ENCODE measurements around the gene VPS16. TPM values are rescaled to one million over a fixed set of nuclear protein-coding genes. Genes with fewer than 3 reads are reported as not detected.

Gene VPS16
- 10 to 100 TPM; 41.5 to 43.0 (median 42.5) TPM for polyA plus RNA-seq (ENCODE audit: insufficient read length in 3 of 3)
- long read RNA-seq, donor 1, transcript VPS16-202 (24 exons, 2,750 nt), result major isoform, 7 of 8 reads
- long read RNA-seq, donor 1, partial matches to known transcripts, result 0 of 8 reads
- long read RNA-seq, donor 1, other reads (novel, unspliced or antisense), result 0 of 8 reads
- long read RNA-seq, donor 2, partial matches to known transcripts, result 5 of 9 reads
- long read RNA-seq, donor 2, other reads (novel, unspliced or antisense), result 0 of 9 reads
- long read RNA-seq, donor 3, partial matches to known transcripts, result 0 of 7 reads
- long read RNA-seq, donor 3, other reads (novel, unspliced or antisense), result 0 of 7 reads
- long read RNA-seq, donor 4, transcript VPS16-202 (24 exons, 2,750 nt), result major isoform, 6 of 17 reads
- long read RNA-seq, donor 4, partial matches to known transcripts, result 11 of 17 reads
- long read RNA-seq, donor 4, other reads (novel, unspliced or antisense), result 0 of 17 reads
- long read RNA-seq, donor 5, partial matches to known transcripts, result 0 of 5 reads
- long read RNA-seq, donor 5, other reads (novel, unspliced or antisense), result 0 of 5 reads
- long read RNA-seq, donor 6, transcript VPS16-202 (24 exons, 2,750 nt), result major isoform, 6 of 6 reads
- long read RNA-seq, donor 6, partial matches to known transcripts, result 0 of 6 reads
- long read RNA-seq, donor 6, other reads (novel, unspliced or antisense), result 0 of 6 reads
- long read RNA-seq, donor 7, transcript VPS16-202 (24 exons, 2,750 nt), result major isoform, 8 of 9 reads
- long read RNA-seq, donor 7, partial matches to known transcripts, result 0 of 9 reads
- long read RNA-seq, donor 7, other reads (novel, unspliced or antisense), result 0 of 9 reads
- long read RNA-seq, donor 8, partial matches to known transcripts, result 0 of 1 reads
- long read RNA-seq, donor 8, other reads (novel, unspliced or antisense), result 0 of 1 reads
- long read RNA-seq, donor 9, transcript VPS16-202 (24 exons, 2,750 nt), result major isoform, 8 of 15 reads
- long read RNA-seq, donor 9, partial matches to known transcripts, result 7 of 15 reads
- long read RNA-seq, donor 9, other reads (novel, unspliced or antisense), result 0 of 15 reads
- long read RNA-seq, donor 10, partial matches to known transcripts, result 0 of 5 reads
- long read RNA-seq, donor 10, other reads (novel, unspliced or antisense), result 0 of 5 reads
- long read RNA-seq, donor 11, partial matches to known transcripts, result 0 of 4 reads
- long read RNA-seq, donor 11, other reads (novel, unspliced or antisense), result 0 of 4 reads
- long read RNA-seq, donor 12, transcript VPS16-202 (24 exons, 2,750 nt), result major isoform, 8 of 15 reads
- long read RNA-seq, donor 12, partial matches to known transcripts, result 7 of 15 reads
- long read RNA-seq, donor 12, other reads (novel, unspliced or antisense), result 0 of 15 reads
- long read RNA-seq, donor 13, partial matches to known transcripts, result 0 of 3 reads
- long read RNA-seq, donor 13, other reads (novel, unspliced or antisense), result 0 of 3 reads
- long read RNA-seq, donor 14, transcript VPS16-202 (24 exons, 2,750 nt), result major isoform, 9 of 13 reads
- long read RNA-seq, donor 14, partial matches to known transcripts, result 0 of 13 reads
- long read RNA-seq, donor 14, other reads (novel, unspliced or antisense), result 0 of 13 reads
- long read RNA-seq, donor 15, partial matches to known transcripts, result 9 of 12 reads
- long read RNA-seq, donor 15, other reads (novel, unspliced or antisense), result 0 of 12 reads
- long read RNA-seq, donor 16, transcript VPS16-202 (24 exons, 2,750 nt), result major isoform, 5 of 11 reads
- long read RNA-seq, donor 16, partial matches to known transcripts, result 6 of 11 reads
- long read RNA-seq, donor 16, other reads (novel, unspliced or antisense), result 0 of 11 reads

GRCh38 chr20:2840138-2840966 lies at the start of gene VPS16, which contains the start of gene PCED1A:
Gene VPS16 (plus strand): TSS chr20:2840745. CDS start chr20:2840775, 30 bp downstream.
Gene PCED1A (minus strand): TSS chr20:2840655. CDS start chr20:2839912, 743 bp downstream.
- peak; percentile 88 for DNase-seq

- DNase-seq, result no peak
These were observed 47.1 kb upstream of the VPS16 start for GRCh38 chr20:2793471-2793870.

- DNase-seq, result no peak
These were observed 46.3 kb upstream of the VPS16 start for GRCh38 chr20:2794202-2794748.

DNA sequence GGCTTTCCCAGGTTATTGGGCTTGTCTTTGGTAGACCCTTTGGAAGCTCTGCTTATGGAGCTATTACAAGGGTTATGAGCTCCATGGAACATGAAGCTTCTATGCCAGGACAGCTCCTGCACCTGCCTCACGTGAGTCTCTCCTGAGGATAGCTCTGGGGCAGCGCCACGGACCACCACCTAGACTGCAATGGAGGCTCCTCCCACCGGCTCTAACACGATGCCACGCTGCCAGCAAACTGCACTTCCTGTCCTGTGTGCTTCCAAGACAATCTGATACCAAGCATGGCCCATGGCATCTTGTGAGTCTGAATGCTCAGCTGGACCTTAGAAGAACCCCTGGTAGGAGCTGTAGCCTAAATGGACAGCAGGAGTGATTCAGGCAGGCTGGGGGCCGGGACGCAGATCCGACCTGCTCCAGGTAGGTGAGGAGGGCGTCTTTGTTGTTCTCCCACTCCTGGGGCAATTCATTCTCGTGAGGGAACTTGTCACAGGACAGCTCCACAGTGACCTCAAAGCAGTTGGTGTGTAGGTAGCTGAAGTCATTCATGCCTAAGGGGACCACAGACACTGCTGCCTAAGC lies 45.6 kb upstream of the VPS16 start:
- no peak for DNase-seq

DNA sequence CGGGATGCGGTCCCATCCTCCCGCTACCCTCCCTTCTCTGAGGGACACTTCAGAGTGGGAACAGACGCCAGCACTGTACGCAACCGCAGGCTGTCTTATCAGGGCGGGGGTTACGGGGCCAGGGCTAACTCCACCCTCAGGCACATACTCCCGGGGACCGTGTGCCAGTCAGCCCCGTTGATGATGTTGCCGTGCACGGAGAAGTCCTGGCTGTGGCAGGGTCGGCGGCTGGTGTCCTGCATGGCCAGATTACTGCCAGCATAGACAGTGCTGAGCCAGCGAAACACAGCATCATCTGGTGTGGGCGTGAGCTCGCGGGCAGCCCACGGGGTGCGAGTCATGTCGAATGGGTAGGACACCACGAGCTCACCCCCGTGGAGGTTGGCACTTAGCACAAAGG lies 45.1 kb upstream of the VPS16 start:
- no peak for DNase-seq

DNA sequence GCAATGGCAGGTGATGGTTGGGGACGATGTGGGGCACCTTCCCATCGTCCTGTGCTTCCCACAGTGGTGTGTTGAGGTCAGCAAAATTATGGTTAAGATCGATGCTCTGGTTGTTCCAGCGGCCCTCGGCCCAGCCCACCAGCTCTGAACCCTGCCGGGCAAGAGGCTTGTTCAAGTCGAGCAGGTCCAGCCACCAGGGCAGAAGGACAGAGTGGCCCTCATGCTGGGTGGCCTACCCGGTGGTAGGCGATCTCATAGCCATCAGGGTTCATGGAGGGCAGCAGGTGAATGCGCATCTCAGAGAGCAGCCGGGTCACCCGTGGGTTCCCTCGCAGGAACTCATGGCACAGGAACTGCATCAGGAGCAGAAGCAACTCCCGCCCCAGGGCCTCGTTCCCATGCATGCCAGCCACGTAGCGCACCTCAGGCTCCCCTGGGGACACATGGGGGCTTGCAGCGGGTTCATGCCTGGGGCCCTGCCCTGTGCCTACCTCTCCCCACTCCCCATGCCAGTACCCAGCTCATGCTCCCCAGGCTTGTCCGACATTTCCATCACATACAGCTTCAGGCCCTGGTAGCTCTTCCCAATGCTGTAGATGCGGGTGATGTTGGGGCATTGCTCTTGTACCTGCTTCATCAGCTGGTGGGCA lies 44.4 kb upstream of the VPS16 start:
- DNase-seq, result no peak

- no peak for DNase-seq
These were observed 43.2 kb upstream of the VPS16 start for GRCh38 chr20:2797136-2797983.

GRCh38 chr20:2798095-2798805 lies 42.3 kb upstream of the VPS16 start:
- no peak for DNase-seq

DNA sequence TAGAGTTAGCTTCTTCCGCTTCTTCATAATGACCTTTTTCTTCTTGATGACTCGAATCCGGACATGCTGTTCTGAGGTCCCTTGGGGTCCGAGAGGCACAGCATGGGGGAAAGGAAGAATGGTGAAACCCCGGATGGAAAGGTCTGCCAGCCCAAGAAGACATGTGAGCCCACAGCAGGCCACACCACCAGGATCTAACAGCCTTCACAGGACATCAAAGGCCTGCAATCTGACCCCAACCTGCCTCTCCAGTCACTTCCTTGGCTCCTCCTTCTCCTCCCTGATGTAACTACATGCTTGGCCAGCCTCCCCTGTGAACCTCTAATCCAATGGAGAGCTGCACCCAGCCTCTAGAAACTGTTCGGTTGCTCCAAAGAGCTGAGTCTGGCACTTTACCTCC lies 41.7 kb upstream of the VPS16 start:
- peak; percentile 48 for DNase-seq

DNA sequence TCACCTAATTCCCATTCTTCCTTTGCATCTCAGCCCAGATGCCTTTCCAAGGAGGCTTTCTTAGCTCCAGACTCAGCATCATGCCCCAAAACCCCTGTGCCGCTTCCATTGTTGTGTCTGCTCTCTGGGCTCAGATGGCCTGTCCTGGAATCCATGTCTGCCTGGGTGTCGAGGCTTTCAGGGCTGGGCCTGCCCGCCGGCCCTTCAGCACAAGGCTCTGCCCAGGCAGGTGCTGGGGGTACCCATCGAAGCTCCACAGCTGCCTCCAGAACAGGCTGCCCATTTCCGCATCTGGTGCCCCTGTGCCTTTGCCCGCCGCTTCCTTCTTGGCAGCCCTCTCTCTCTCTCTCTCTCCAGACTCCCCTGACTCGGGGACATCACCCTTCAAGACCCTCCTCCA lies 41.3 kb upstream of the VPS16 start:
- DNase-seq, result no peak

GRCh38 chr20:2799688-2800520 lies 40.6 kb upstream of the VPS16 start:
- DNase-seq, result no peak

DNA sequence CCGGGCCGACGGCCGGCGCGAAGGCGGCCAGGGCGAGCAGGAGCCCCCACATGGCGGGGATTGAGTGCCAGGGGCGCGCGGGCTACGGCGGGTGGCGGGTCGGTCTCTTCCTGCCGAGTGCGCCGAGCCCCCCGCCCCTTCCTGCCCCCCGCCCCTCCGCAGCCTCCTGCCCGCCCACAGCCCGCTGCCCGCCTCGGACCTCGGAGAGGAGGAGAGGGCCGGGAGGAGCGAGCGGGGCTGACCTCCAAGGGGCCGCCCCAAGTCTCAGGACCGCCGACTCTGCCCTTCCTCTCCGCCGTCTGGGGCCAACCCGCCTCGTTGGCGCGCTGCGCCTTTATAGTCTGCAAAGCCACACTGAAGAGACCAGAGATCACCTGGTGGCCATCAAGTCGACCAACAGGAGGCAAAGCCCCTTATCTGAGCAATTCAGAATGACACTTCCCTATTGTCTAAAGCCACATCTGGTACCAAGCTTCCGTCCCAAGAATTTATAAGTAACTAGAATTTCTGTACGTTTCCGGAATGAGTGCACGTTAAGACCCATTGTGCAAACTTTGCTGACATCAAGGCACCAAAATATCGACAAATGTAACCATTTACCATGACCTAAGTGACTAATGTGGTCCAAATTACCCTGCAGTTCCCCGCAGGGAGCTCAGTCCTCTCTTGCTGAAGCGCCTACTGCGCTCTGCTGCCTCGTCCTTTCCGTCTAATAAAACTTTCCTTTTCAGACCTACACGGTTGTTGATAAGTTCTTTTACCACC lies 39.8 kb upstream of the VPS16 start, which contains the start of gene CPXM1:
TSS of gene CPXM1 (minus strand) at position 107 of the 765 bp plus-strand sequence. CDS start at position 52, 55 bp downstream.
- DNase-seq, result peak; percentile 65

GRCh38 chr20:2801286-2801728 lies 39.2 kb upstream of the VPS16 start:
- no peak for DNase-seq

GRCh38 chr20:2804041-2804828 lies 36.3 kb upstream of the VPS16 start:
- DNase-seq, result no peak
